SKM-1 treated with dmso at 0.1 percent for 144 hours (cell line): Measurements from ENCODE around the gene FNDC10.
"Not testable (repeated sequence)": the region's sequence is repeated elsewhere in the genome, so short reads cannot be mapped to it uniquely, and the experiment has no call there.

Experiments used
- DNase-seq: peaks from one replicate; lab custom pipeline; 2025; ENCODE audit not compliant: unreplicated experiment; lab: John Stamatoyannopoulos, UW

The FNDC10 gene

GRCh38 chr1:1567891-1568291 is 32.0 kb downstream of the FNDC10 start:
- no peak for DNase-seq

GRCh38 chr1:1567152-1567875 is 32.6 kb downstream of the FNDC10 start:
- DNase-seq: no peak

GRCh38 chr1:1565340-1565739 is 34.6 kb downstream of the FNDC10 start:
- DNase-seq: no peak

GRCh38 chr1:1564268-1564667 is 35.7 kb downstream of the FNDC10 start:
- no peak for DNase-seq

GRCh38 chr1:1563688-1564087 is 36.2 kb downstream of the FNDC10 start:
- no peak for DNase-seq

GRCh38 chr1:1562556-1563195 is 37.3 kb downstream of the FNDC10 start:
- no peak for DNase-seq

GRCh38 chr1:1561801-1562470 is 38.0 kb downstream of the FNDC10 start:
- DNase-seq: no peak

GRCh38 chr1:1560178-1560577 is 39.8 kb downstream of the FNDC10 start:
- DNase-seq: no peak

- DNase-seq: no peak
These were observed 40.9 kb downstream of the FNDC10 start for GRCh38 chr1:1559066-1559465.

- DNase-seq: no peak
These were observed 41.3 kb downstream of the FNDC10 start for GRCh38 chr1:1558591-1558990.

GRCh38 chr1:1557688-1558087 is 42.2 kb downstream of the FNDC10 start:
- DNase-seq: not testable (repeated sequence)

- not testable (repeated sequence) for DNase-seq
These were observed 43.0 kb downstream of the FNDC10 start for GRCh38 chr1:1556961-1557360.

GRCh38 chr1:1556505-1556904 is 43.4 kb downstream of the FNDC10 start:
- DNase-seq: no peak

GRCh38 chr1:1554926-1555915 is 44.7 kb downstream of the FNDC10 start:
- DNase-seq: no peak

- no peak for DNase-seq
These were observed 45.4 kb downstream of the FNDC10 start for GRCh38 chr1:1554550-1554925.

GRCh38 chr1:1553821-1554494 is 46.0 kb downstream of the FNDC10 start:
- DNase-seq: no peak

GRCh38 chr1:1552263-1552639 is 47.7 kb downstream of the FNDC10 start:
- DNase-seq: no peak

GRCh38 chr1:1551524-1552262 is 48.2 kb downstream of the FNDC10 start:
- no peak for DNase-seq

GRCh38 chr1:1550591-1551432 is 49.1 kb downstream of the FNDC10 start:
- DNase-seq: no peak
